ENCODE data around the gene RECQL5.

The RECQL5 gene

GRCh38 chr17:75627094-75627493, 39.9 kb downstream of the RECQL5 start:
- in situ Hi-C loops (cut with MboI; ENCODE audit: low sequenced_read_pairs, unreplicated experiment), result no loop called here
- DNase-seq (ENCODE audit: low spot score), result no peak
- no peak for TF ChIP-seq CTCF (IDR thresholded peaks at IDR 0.05; ENCODE audit: borderline replicate concordance, control extremely low read depth, extremely low read depth, insufficient read depth, missing control alignments)

GRCh38 chr17:75626496-75627038, 40.4 kb downstream of the RECQL5 start:
- in situ Hi-C loops (cut with MboI; ENCODE audit: low sequenced_read_pairs, unreplicated experiment), result no loop called here
- no peak for TF ChIP-seq CTCF (IDR thresholded peaks at IDR 0.05; ENCODE audit: borderline replicate concordance, control extremely low read depth, extremely low read depth, insufficient read depth, missing control alignments)
- no peak for DNase-seq (ENCODE audit: low spot score)

GRCh38 chr17:75625813-75626486, 41.0 kb downstream of the RECQL5 start:
- TF ChIP-seq CTCF (IDR thresholded peaks at IDR 0.05; ENCODE audit: borderline replicate concordance, control extremely low read depth, extremely low read depth, insufficient read depth, missing control alignments), result peak; percentile 30
- in situ Hi-C loops (cut with MboI; ENCODE audit: low sequenced_read_pairs, unreplicated experiment), result no loop called here
- peak; percentile 73 for DNase-seq (ENCODE audit: low spot score)

GRCh38 chr17:75624714-75625345, 42.1 kb downstream of the RECQL5 start:
- no peak for TF ChIP-seq CTCF (IDR thresholded peaks at IDR 0.05; ENCODE audit: borderline replicate concordance, control extremely low read depth, extremely low read depth, insufficient read depth, missing control alignments)
- DNase-seq (ENCODE audit: low spot score), result no peak
- in situ Hi-C loops (cut with MboI; ENCODE audit: low sequenced_read_pairs, unreplicated experiment), result no loop called here

- TF ChIP-seq CTCF (IDR thresholded peaks at IDR 0.05; ENCODE audit: borderline replicate concordance, control extremely low read depth, extremely low read depth, insufficient read depth, missing control alignments), result no peak
- no peak for DNase-seq (ENCODE audit: low spot score)
- in situ Hi-C loops (cut with MboI; ENCODE audit: low sequenced_read_pairs, unreplicated experiment), result no loop called here
Observed at GRCh38 chr17:75624021-75624420, 42.9 kb downstream of the RECQL5 start.

- no peak for DNase-seq (ENCODE audit: low spot score)
- in situ Hi-C loops (cut with MboI; ENCODE audit: low sequenced_read_pairs, unreplicated experiment), result no loop called here
- no peak for TF ChIP-seq CTCF (IDR thresholded peaks at IDR 0.05; ENCODE audit: borderline replicate concordance, control extremely low read depth, extremely low read depth, insufficient read depth, missing control alignments)
Observed at GRCh38 chr17:75623386-75623785, 43.6 kb downstream of the RECQL5 start.

Data from GM13976 (cell line).